ENCODE measurements around the gene KDM2B. TPM values are rescaled to one million over a fixed set of nuclear protein-coding genes. Genes with fewer than 3 reads are reported as not detected.

The KDM2B gene
- total and polyA plus RNA-seq, 2 of the 8 experiments (the other 6 are each of a cell fraction or from before 2014, with no cell fraction given), result 111 to 162 TPM

DNA sequence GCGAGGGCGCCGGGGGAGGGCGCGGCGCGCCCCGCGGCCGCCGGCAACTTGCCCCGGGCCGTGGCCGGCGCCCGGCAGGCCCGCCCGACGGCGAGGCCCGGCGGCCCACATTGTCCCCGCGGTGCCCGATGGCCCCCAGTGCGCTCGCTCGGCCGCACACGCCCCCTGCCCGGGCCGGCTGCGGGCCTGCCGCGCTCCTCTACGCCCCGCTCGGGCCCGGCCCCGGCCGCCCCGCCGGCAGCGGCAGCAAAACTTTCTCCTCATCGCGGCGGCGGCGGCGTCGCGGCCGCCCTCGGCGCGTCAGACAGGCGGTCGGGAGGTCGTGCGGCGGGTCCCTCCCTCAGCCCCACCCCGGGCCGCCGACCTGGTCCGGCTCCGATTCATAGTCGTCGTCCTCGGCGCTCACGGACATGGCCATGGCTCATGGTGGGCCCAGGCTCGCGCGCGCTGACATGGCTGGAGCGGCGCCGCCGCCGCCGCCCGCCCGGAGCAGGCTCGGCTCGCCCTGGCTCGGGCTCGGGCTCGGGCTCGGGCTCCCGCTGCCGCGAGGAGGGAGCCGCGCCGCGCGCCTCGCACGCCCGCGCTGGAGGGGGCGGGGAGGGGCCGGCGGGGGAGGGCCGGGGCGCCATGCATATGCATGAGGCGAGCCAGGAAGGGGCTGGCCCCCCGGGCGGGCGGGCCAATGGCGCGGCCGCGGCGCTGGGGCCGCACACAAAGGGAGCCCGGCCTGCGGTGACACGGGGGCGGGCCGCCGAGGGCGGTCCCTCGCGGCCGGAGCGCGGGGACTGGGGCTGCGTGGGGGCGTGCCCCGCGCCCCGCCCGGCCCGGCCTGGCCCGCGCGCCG, 113.8 kb downstream of the KDM2B start:
- Histone ChIP-seq H2BK20ac (ENCODE audit: low read length) (no peak overlapping the region), H2BK12ac (ENCODE audit: low read depth, low read length) (no peak overlapping the region), H3K27me3 (replicated peaks in 1 of 4; ENCODE audit: control insufficient read depth in 3 of 4, extremely low read depth in 1 of 4, insufficient read depth in 3 of 4, low read length in 3 of 4) (peaks cover 0 to 6% (median 0%) of the 10 kb centered on the region in 4 experiments; a peak in 2 of 7 replicates), H3K36me3 (ENCODE audit: control insufficient read depth in 2 of 4, insufficient read depth in 4 of 4, low read length in 3 of 4) (peaks cover 0 to 6% (median under 1%) of the 10 kb centered on the region in 4 experiments; a peak in 2 of 8 replicates), H3K56ac (replicated peaks; ENCODE audit: insufficient read length, low read depth, low read length) (no peak overlapping the region), H3K4me3 (ENCODE audit: extremely low read depth in 1 of 4, insufficient read depth in 2 of 4, low read depth in 3 of 4, low read length in 4 of 4) (peak overlapping the region; percentile 57 to 80 (median 64)), H3K23me2 (ENCODE audit: low read depth, low read length) (peaks cover 7% of the 10 kb centered on the region), H4K91ac (replicated peaks; ENCODE audit: insufficient read length, low read length) (no peak overlapping the region), H2BK5ac (ENCODE audit: low read depth, low read length) (no peak overlapping the region), H3K4me2 (ENCODE audit: insufficient read depth in 1 of 2, low read depth in 2 of 2, low read length in 2 of 2) (peak overlapping the region; percentile 70 to 85), H4K8ac (ENCODE audit: extremely low read depth, insufficient read depth, low read length) (0 out of 2 replicates have a peak overlapping the region, but pooled peaks have one; percentile 74), H3K4me1 (replicated peaks in 1 of 4; ENCODE audit: control insufficient read depth in 3 of 4, insufficient read depth in 4 of 4, low read length in 3 of 4) (peaks cover 0 to 12% (median 2%) of the 10 kb centered on the region in 4 experiments; a peak in 4 of 7 replicates), H4K20me1 (replicated peaks in 1 of 2; ENCODE audit: control insufficient read depth in 1 of 2, insufficient read depth in 2 of 2, low read length in 2 of 2) (peaks cover 5 to 28% of the 10 kb centered on the region in 2 experiments), H3K9me3 (ENCODE audit: insufficient read depth in 2 of 2, low read depth in 1 of 2, low read length in 1 of 2) (no peaks in the 10 kb centered on the region), H2BK15ac (ENCODE audit: low read length) (no peak overlapping the region), H3K4ac (replicated peaks; ENCODE audit: insufficient read length, low read depth, low read length) (no peak overlapping the region), H3K9ac (replicated peaks in 1 of 4; ENCODE audit: extremely low read depth in 1 of 4, low read depth in 3 of 4, low read length in 3 of 4) (peak overlapping the region in 3 of 4 experiments; percentile 54 to 82 (median 69); a peak in 5 of 7 replicates), H3K27ac (ENCODE audit: low read depth, low read length) (no peak overlapping the region; the same call in 1 of the 2 replicates), H2AK5ac (ENCODE audit: low read depth, low read length) (no peak overlapping the region), H4K5ac (ENCODE audit: insufficient read length, low read depth, low read length) (no peak overlapping the region), H3K23ac (ENCODE audit: insufficient read length) (no peak overlapping the region), H3K18ac (ENCODE audit: extremely low read depth, low read length) (no peak overlapping the region; the same call in 1 of the 2 replicates), H3K79me1 (ENCODE audit: low read depth, low read length) (peaks cover 12% of the 10 kb centered on the region), H2AFZ (ENCODE audit: low read length) (no peak overlapping the region), H3K14ac (ENCODE audit: insufficient read length) (no peak overlapping the region), H2BK120ac (replicated peaks; ENCODE audit: low read depth, low read length) (no peak overlapping the region), H3K79me2 (ENCODE audit: control insufficient read depth in 1 of 2, insufficient read depth in 2 of 2, low read length in 2 of 2) (peaks cover 5 to 40% of the 10 kb centered on the region in 2 experiments)
- 4% methylated on average over 39 of the region's 139 CpGs; no CpG with 5 or more reads in 1 of the 2 experiments for WGBS, 2 experiments (ENCODE audit: extremely low coverage in 1 of 2, insufficient coverage in 1 of 2, insufficient read length in 1 of 2, insufficient replicate concordance in 2 of 2, low coverage in 1 of 2, low lambda C conversion rate in 2 of 2, missing lambda C conversion rate in 1 of 2)
- POLR2A ChIA-PET (ENCODE audit: partially characterized antibody), result interaction anchor here (1.2 to 1.5 kb wide), 6 partner anchors 10 to 218 kb away, joined by 3 to 7 read pairs (median 4); partner anchors contain the start of gene RNF34
- DNase-seq (ENCODE audit: low read depth in 1 of 2, low spot score in 2 of 2), result peak; percentile 41 to 86
- TF ChIP-seq PHF8 (conservative IDR thresholded peaks at IDR 0.05; ENCODE audit: low read depth, low read length), result no peak
- TF ChIP-seq YY1 (IDR thresholded peaks at IDR 0.05; ENCODE audit: low read depth, low read length), result 0 out of 2 replicates have a peak, but pooled peaks have one; percentile 26
- TF ChIP-seq, protein P1, sequence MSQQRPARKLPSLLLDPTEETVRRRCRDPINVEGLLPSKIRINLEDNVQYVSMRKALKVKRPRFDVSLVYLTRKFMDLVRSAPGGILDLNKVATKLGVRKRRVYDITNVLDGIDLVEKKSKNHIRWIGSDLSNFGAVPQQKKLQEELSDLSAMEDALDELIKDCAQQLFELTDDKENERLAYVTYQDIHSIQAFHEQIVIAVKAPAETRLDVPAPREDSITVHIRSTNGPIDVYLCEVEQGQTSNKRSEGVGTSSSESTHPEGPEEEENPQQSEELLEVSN (IDR thresholded peaks at IDR 0.05), result 0 out of 2 replicates have a peak, but pooled peaks have one; percentile 26
- TF ChIP-seq NANOG (IDR thresholded peaks at IDR 0.05; ENCODE audit: insufficient read depth, low read depth, low read length, poor library complexity, severe bottlenecking), result no peak
- no peak for TF ChIP-seq TAF7 (optimal IDR thresholded peaks at IDR 0.05; ENCODE audit: borderline replicate concordance, low read depth, low read length)
- 0 out of 2 replicates have a peak, but pooled peaks have one; percentile 9 for TF ChIP-seq EGR1 (IDR thresholded peaks at IDR 0.05; ENCODE audit: borderline replicate concordance, low read depth, low read length)
- TF ChIP-seq KDM4A (IDR thresholded peaks at IDR 0.05; ENCODE audit: low read depth, low read length, severe bottlenecking), result peak; percentile 53
- TF ChIP-seq POU5F1 (IDR thresholded peaks at IDR 0.05; ENCODE audit: low read depth, low read length), result peak; percentile 61; the same call in 1 of the 2 replicates
- TF ChIP-seq, protein P2, sequence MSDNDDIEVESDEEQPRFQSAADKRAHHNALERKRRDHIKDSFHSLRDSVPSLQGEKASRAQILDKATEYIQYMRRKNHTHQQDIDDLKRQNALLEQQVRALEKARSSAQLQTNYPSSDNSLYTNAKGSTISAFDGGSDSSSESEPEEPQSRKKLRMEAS (IDR thresholded peaks at IDR 0.05), result peak; percentile 63; the same call in 1 of the 2 replicates
- no peak for FAIRE-seq
- CTCF ChIA-PET (ENCODE audit: partially characterized antibody), result interaction anchor here (1.3 to 2.9 kb wide), 2 partner anchors 10 to 24 kb away, joined by 4 to 11 read pairs; no protein-coding TSS in a partner anchor
